Neural progenitor cell (in vitro differentiated cells): ENCODE data around the gene OR6C6.

Source experiments
- CTCF ChIP-seq: fragments of 200-600 bp; sonication (generic); IDR thresholded peaks from 2 replicates; pipeline ENCODE4 v1.5.1; 2017; ENCODE audit warnings: antibody characterized with exemption, mild to moderate bottlenecking
- EZH2 ChIP-seq: fragments of 200-600 bp; sonication (generic); IDR thresholded peaks from 2 replicates; pipeline ENCODE4 v1.6.1; 2017; ENCODE audit warnings: antibody characterized with exemption, mild to moderate bottlenecking, moderate library complexity
- EZH2phosphoT487 ChIP-seq: fragments of 200-600 bp; sonication (generic); IDR thresholded peaks from 2 replicates; pipeline ENCODE4 v1.6.1; 2017; ENCODE audit warnings: antibody characterized with exemption

- TF ChIP-seq EZH2, result no peak
- no peak for TF ChIP-seq CTCF
- TF ChIP-seq EZH2phosphoT487, result no peak
These were observed 39.6 kb upstream of the OR6C6 start for GRCh38 chr12:55336002-55336401.
